Measurements from ENCODE around the gene ARHGEF7. TPM values are rescaled to one million over a fixed set of nuclear protein-coding genes. Genes with fewer than 3 reads are reported as not detected.

Gene ARHGEF7
- total RNA-seq, 1 donor: 52.2 TPM

DNA sequence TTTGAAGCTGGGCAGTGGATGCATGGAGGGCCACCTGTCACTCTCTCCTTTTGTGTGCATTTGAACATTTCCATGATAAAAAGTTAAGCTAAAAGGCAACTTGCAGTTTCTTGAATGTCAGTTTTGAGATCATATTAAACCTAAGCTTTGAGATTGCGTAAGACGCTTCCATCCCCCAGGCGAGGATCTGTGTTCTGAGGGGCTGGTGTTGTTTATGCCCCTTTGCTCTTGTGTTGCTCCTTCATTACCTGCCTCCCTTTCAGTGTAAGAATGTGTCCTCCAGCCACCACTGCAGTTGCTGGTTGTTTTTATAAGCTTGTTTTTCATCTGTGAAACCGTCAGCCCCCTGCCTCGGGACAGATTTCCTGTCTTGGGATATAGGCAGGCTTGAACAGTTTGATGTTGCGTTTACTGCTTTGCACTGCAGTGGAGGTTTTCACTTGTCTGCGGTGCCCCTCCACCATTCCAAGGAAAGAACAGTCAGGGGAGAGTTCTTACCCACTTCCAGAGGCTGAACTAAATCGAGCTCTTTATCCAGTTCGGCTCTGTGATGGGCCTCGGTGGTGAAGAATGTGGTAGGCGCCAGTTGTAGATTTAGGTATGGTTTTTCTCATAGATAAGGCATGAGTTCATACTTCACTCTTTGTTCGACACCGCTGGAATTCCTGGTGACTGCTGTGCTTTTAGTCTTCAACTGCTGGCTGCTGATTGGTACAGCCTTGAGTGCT lies 96.8 kb downstream of the ARHGEF7 start:
- no peak overlapping the region for H3K4me3 ChIP-seq (ENCODE audit: low read depth, low read length)
- peak; percentile 21 for DNase-seq (ENCODE audit: low read depth)
- TF ChIP-seq, protein P1, sequence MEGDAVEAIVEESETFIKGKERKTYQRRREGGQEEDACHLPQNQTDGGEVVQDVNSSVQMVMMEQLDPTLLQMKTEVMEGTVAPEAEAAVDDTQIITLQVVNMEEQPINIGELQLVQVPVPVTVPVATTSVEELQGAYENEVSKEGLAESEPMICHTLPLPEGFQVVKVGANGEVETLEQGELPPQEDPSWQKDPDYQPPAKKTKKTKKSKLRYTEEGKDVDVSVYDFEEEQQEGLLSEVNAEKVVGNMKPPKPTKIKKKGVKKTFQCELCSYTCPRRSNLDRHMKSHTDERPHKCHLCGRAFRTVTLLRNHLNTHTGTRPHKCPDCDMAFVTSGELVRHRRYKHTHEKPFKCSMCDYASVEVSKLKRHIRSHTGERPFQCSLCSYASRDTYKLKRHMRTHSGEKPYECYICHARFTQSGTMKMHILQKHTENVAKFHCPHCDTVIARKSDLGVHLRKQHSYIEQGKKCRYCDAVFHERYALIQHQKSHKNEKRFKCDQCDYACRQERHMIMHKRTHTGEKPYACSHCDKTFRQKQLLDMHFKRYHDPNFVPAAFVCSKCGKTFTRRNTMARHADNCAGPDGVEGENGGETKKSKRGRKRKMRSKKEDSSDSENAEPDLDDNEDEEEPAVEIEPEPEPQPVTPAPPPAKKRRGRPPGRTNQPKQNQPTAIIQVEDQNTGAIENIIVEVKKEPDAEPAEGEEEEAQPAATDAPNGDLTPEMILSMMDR (IDR thresholded peaks at IDR 0.05; ENCODE audit: insufficient read depth, low read depth, low read length): no peak

DNA sequence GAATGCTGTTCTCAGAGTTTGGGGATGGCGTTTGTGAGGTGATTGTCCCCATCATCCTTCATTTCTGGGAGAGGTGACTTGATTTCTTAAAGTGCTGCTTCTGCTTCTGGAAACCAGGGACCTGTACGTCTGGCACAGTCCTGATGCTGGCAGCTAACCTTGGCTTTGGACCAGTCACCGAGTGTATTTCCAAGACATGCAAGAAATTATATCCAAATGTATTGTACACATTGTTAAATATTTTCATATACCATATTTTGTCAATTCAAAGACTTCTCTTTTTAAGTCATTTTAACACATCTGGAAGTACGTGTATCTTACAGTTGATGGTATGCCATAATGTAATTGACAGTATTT lies 97.4 kb downstream of the ARHGEF7 start:
- TF ChIP-seq, protein P1 (IDR thresholded peaks at IDR 0.05; ENCODE audit: insufficient read depth, low read depth, low read length): no peak
- no peak for DNase-seq (ENCODE audit: low read depth)
- no peak overlapping the region for H3K4me3 ChIP-seq (ENCODE audit: low read depth, low read length)

DNA sequence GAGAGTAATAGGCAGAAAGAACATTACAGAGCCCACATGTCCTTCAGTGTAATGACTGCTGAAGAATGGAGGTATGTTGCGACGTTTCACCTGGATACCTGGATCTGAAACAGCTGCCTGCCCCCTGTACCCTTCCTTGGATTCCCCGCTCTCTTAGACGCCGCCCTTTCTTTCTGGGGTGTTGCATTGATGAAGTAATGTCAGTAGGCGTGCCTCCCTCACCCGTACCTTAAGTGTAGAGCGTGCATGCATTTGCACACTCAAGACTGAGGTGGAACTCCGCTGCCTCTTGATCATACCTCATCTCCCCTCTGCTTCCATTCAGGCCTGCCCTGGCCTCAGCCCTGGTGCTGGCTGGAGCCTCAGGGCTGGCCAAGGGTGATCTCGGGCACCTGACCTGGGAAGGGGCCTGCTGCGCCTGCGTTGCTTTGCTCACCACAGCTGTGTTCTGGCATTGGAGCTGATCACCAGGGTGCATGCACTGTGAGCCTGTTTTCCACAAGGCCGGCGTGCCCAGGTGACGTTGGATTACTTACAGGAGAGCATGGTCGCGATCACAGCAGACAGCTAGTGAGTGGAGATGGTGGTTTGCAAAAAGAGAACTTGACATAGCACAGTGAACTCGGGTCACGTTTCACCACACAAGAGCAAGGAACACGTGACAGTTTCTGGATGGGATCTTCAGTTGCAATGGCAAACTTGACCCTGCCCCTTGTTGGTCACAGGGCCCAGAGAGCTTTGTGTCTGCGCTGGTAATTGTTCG lies 99.0 kb downstream of the ARHGEF7 start:
- no peak overlapping the region for H3K4me3 ChIP-seq (ENCODE audit: low read depth, low read length)
- no peak for DNase-seq (ENCODE audit: low read depth)
- TF ChIP-seq, protein P1 (IDR thresholded peaks at IDR 0.05; ENCODE audit: insufficient read depth, low read depth, low read length): no peak

DNA sequence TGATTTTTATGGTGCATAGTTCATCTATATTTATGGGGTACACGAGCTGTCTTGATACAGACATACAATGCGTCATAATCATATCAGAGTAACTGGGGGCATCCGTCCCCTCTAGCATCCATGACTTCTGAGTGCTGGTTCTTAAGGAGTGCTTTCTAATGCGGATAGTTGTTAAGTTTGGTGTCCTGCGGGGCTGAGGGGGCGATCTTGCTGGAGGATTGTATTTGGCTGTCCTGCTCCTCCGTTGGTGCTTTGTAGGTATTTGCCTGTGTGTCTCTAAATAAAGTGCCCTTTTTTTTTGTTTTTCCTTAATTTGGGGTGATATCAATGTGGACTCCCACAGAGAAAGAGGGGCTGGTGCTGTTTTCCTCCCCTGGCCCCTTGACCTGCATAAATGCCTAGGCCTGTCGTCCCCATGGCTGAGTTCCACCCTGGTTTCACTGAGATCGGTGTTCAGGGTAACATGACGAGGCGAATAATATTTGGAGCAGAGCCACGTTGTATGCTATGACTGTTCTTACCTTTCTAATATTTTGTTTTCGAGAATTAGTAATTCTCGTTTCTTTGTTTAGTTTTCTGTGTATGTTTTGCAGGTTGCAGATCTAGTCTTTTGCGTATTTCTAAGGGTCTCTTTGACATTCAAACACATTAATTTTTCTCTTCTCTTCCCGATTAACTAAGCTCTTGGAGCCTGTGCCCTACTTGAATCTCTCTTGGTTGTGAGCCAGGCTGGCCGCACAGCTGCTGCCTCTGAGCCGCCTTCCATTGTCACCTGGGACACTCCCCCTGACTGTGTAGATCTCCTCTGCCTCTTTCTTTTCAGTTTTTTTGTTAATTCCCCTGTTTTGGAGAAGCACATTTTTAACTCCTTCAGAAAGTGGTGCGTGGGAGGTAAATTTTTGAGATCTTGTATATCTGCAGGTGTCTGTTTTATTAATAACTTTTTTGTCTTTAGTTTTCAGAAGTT lies 100.3 kb downstream of the ARHGEF7 start:
- TF ChIP-seq, protein P1 (IDR thresholded peaks at IDR 0.05; ENCODE audit: insufficient read depth, low read depth, low read length): no peak
- DNase-seq (ENCODE audit: low read depth): no peak
- no peak overlapping the region for H3K4me3 ChIP-seq (ENCODE audit: low read depth, low read length)

DNA sequence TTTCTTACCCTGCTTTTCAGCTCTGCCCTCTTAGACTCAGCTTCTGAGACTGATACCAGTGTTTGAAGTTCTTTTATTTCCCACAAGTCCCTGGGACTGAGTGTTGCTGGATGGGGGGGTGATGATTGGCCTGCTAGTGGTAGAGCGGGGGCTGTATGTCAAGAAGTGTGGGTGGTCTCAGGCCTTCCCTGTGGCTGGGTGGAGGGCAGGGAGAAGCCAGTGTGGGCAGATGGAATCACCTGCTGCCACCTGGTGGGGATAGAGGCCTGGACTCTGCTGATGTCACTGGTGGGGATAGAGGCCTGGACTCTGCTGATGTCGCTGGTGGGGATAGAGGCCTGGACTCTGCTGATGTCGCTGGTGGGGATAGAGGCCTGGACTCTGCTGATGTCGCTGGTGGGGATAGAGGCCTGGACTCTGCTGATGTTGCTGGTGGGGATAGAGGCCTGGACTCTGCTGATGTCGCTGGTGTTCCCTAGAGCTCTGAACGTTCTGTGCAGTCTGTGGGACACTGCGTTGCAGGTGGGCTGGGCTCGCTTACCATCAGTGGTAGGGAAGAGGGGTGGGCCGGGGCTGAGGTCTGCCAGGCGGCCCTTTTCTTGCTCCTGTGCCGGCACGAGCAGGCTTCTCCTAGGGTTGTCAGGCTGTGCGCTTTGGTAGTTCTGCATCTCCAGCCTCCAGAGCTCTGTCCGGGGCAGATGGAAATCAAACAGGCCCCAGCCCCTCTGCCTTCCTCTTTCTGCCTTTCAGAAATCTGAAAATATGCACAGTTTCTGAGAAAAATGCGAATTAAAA lies 101.3 kb downstream of the ARHGEF7 start:
- DNase-seq (ENCODE audit: low read depth): peak; percentile 41
- H3K4me3 ChIP-seq (ENCODE audit: low read depth, low read length): no peak overlapping the region
- TF ChIP-seq, protein P1 (IDR thresholded peaks at IDR 0.05; ENCODE audit: insufficient read depth, low read depth, low read length): peak; percentile 52

DNA sequence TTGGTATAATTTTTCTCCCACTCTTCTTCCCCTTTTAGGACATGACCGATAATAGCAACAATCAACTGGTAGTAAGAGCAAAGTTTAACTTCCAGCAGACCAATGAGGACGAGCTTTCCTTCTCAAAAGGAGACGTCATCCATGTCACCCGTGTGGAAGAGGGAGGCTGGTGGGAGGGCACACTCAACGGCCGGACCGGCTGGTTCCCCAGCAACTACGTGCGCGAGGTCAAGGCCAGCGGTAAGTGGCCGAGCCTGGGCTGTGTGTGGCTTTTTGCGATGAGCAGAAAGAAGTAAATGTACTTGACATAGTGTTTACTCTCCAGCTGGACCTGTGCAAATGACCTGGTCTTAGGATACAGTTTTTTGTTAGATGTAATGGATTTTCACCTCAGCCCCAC lies 102.5 kb downstream of the ARHGEF7 start:
- TF ChIP-seq, protein P1 (IDR thresholded peaks at IDR 0.05; ENCODE audit: insufficient read depth, low read depth, low read length): no peak
- H3K4me3 ChIP-seq (ENCODE audit: low read depth, low read length): no peak overlapping the region
- DNase-seq (ENCODE audit: low read depth): no peak
